SK-N-SH treated with all-trans-retinoic acid at 6 μM for 48 hours (cell line): ENCODE data around the gene OPTN.
"Not testable (repeated sequence)": the region's sequence is repeated elsewhere in the genome, so short reads cannot be mapped to it uniquely, and the experiment has no call there.

Source experiments
- ATAC-seq: fragments of 200-7000 bp; cut with Tn5 transposase; 3 replicates; pipeline ENCODE4 v1.9.1; 2020; ENCODE audit warnings: mild to moderate bottlenecking, moderate library complexity
- ARNTL ChIP-seq: fragments of 450-650 bp; formaldehyde crosslinking; IDR thresholded peaks from 2 replicates; pipeline ENCODE4 v1.5.0; 2020; ENCODE audit warnings: low read depth, mild to moderate bottlenecking, moderate library complexity, borderline replicate concordance
- BACH2 ChIP-seq: fragments of 250-450 bp; sonication (Bioruptor Pico); IDR thresholded peaks from 2 replicates; pipeline ENCODE4 v1.9.0; 2021; ENCODE audit warnings: mild to moderate bottlenecking, borderline replicate concordance
- CSDC2 ChIP-seq: fragments of 250-450 bp; sonication (Bioruptor Pico); IDR thresholded peaks from 2 replicates; pipeline ENCODE4 v1.5.0; 2020; ENCODE audit warnings: mild to moderate bottlenecking, moderate library complexity
- ESRRG ChIP-seq: fragments of 250-450 bp; sonication (Bioruptor Pico); IDR thresholded peaks from 2 replicates; pipeline ENCODE4 v1.6.1; 2021; ENCODE audit warnings: mild to moderate bottlenecking
- ISL1 ChIP-seq: fragments of 250-450 bp; sonication (Bioruptor Pico); IDR thresholded peaks from 2 replicates; pipeline ENCODE4 v2.1.2; 2022; ENCODE audit warnings: mild to moderate bottlenecking, moderate library complexity
- OSR1 ChIP-seq: fragments of 250-450 bp; sonication (Bioruptor Pico); IDR thresholded peaks from 2 replicates; pipeline ENCODE4 v1.8.0; 2022; ENCODE audit warnings: moderate library complexity, mild to moderate bottlenecking, inconsistent platforms
- PPARA ChIP-seq: fragments of 250-450 bp; sonication (Bioruptor Pico); IDR thresholded peaks from 2 replicates; pipeline ENCODE4 v1.5.0; 2020; ENCODE audit warnings: mild to moderate bottlenecking, borderline replicate concordance
- RARB ChIP-seq: fragments of 250-450 bp; sonication (Bioruptor Pico); IDR thresholded peaks from 2 replicates; pipeline ENCODE4 v1.8.0; 2021; ENCODE audit warnings: mild to moderate bottlenecking, moderate library complexity
- SNAI2 ChIP-seq: fragments of 250-450 bp; sonication (Bioruptor Pico); IDR thresholded peaks from 2 replicates; pipeline ENCODE4 v1.5.0; 2020; ENCODE audit warnings: mild to moderate bottlenecking, moderate library complexity
- TCF4 ChIP-seq: fragments of 250-450 bp; sonication (Bioruptor Pico); IDR thresholded peaks from 2 replicates; pipeline ENCODE4 v1.8.0; 2021; ENCODE audit warnings: mild to moderate bottlenecking, moderate library complexity, borderline replicate concordance
- TOX ChIP-seq: fragments of 250-450 bp; sonication (Bioruptor Pico); IDR thresholded peaks from 2 replicates; pipeline ENCODE4 v1.8.0; 2021; ENCODE audit warnings: mild to moderate bottlenecking, moderate library complexity, borderline replicate concordance
- ZC3H10 ChIP-seq: fragments of 250-450 bp; sonication (Bioruptor Pico); IDR thresholded peaks from 2 replicates; pipeline ENCODE4 v1.5.1; 2021; ENCODE audit warnings: mild to moderate bottlenecking, moderate library complexity
- ZFP30 ChIP-seq: fragments of 450-650 bp; formaldehyde crosslinking; IDR thresholded peaks from 2 replicates; pipeline ENCODE4 v1.5.0; 2022; ENCODE audit warnings: mild to moderate bottlenecking, moderate library complexity
- ZNF565 ChIP-seq: fragments of 450-650 bp; formaldehyde crosslinking; conservative IDR thresholded peaks from 2 replicates; pipeline ENCODE4 v1.5.0; 2020; ENCODE audit warnings: low read depth, mild to moderate bottlenecking, moderate library complexity
- ZNF70 ChIP-seq: fragments of 450-650 bp; formaldehyde crosslinking; IDR thresholded peaks from 2 replicates; pipeline ENCODE4 v1.5.0; 2020; ENCODE audit warnings: mild to moderate bottlenecking, moderate library complexity
- TF ChIP-seq, protein P1 (sequence below): fragments of 250-450 bp; sonication (Bioruptor Pico); IDR thresholded peaks from 2 replicates; pipeline ENCODE4 v1.5.1; 2020; ENCODE audit warnings: low read depth, mild to moderate bottlenecking, moderate library complexity
- TF ChIP-seq, protein P2 (sequence below): fragments of 250-450 bp; sonication (Bioruptor Pico); IDR thresholded peaks from 2 replicates; pipeline ENCODE4 v1.5.1; 2021; ENCODE audit warnings: mild to moderate bottlenecking, moderate library complexity
- TF ChIP-seq, protein P3 (sequence below): fragments of 250-450 bp; sonication (Bioruptor Pico); IDR thresholded peaks from 2 replicates; pipeline ENCODE4 v1.8.0; 2020; ENCODE audit warnings: mild to moderate bottlenecking, moderate library complexity, borderline replicate concordance
- TF ChIP-seq, protein P4 (sequence below): fragments of 250-450 bp; sonication (Bioruptor Pico); IDR thresholded peaks from 2 replicates; pipeline ENCODE4 v1.5.0; 2020; ENCODE audit warnings: mild to moderate bottlenecking, moderate library complexity
- TF ChIP-seq, protein P5 (sequence below): fragments of 250-450 bp; sonication (Bioruptor Pico); IDR thresholded peaks from 2 replicates; pipeline ENCODE4 v1.8.0; 2021; ENCODE audit warnings: low read depth, mild to moderate bottlenecking, moderate library complexity, borderline replicate concordance

Gene OPTN

DNA sequence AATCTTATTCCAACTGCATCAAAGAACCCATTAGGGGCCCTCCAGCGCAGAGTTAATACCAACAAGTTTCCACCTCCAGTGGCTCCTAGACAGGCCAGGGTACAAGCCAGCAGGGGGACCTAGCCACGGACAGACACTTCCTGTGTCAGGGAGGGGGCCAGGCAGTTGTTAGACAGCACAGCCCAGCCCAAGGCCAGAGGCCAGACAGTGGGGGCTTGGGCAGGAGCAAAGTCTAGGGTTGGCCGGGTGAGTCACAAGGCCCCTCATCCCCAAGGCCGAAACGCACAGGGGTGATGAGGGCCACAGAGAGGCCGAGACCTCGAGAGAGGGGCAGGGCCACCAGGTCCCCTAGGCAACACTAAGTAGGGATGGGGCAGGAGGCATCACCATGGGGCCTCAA lies 19.3 kb upstream of the OPTN start (continued):
- TF ChIP-seq ZNF565 (CRISPR knock-in tag) (no peak), ARNTL (CRISPR knock-in tag) (no peak), ZNF70 (CRISPR knock-in tag) (no peak), ESRRG (CRISPR knock-in tag) (no peak), ISL1 (CRISPR knock-in tag) (no peak), ZC3H10 (no peak)
- TF ChIP-seq, protein P1, sequence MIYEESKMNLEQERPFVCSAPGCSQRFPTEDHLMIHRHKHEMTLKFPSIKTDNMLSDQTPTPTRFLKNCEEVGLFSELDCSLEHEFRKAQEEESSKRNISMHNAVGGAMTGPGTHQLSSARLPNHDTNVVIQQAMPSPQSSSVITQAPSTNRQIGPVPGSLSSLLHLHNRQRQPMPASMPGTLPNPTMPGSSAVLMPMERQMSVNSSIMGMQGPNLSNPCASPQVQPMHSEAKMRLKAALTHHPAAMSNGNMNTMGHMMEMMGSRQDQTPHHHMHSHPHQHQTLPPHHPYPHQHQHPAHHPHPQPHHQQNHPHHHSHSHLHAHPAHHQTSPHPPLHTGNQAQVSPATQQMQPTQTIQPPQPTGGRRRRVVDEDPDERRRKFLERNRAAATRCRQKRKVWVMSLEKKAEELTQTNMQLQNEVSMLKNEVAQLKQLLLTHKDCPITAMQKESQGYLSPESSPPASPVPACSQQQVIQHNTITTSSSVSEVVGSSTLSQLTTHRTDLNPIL: no peak
- TF ChIP-seq, protein P2, sequence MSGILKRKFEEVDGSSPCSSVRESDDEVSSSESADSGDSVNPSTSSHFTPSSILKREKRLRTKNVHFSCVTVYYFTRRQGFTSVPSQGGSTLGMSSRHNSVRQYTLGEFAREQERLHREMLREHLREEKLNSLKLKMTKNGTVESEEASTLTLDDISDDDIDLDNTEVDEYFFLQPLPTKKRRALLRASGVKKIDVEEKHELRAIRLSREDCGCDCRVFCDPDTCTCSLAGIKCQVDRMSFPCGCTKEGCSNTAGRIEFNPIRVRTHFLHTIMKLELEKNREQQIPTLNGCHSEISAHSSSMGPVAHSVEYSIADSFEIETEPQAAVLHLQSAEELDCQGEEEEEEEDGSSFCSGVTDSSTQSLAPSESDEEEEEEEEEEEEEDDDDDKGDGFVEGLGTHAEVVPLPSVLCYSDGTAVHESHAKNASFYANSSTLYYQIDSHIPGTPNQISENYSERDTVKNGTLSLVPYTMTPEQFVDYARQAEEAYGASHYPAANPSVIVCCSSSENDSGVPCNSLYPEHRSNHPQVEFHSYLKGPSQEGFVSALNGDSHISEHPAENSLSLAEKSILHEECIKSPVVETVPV (CRISPR knock-in tag): no peak

DNA sequence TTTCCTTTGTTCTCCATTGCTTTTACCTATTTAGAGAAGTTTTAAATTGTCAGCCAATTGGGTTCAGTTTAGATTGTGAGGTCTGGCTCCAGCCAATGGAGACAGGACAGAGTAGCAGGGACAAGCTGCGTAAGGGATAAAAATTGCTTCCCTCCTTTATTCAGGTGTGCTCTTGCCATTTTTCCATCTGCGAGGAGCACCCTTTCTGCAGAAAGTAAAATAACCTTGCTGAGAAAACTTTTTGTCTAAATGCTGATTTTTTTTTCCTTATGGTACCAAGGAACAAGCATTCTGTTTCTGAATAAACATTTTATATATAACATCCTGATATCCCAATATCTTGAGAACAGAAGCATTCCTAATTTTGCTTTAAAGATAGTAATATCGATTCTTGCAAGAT lies 16.3 kb upstream of the OPTN start:
- ATAC-seq: not testable (repeated sequence)

DNA sequence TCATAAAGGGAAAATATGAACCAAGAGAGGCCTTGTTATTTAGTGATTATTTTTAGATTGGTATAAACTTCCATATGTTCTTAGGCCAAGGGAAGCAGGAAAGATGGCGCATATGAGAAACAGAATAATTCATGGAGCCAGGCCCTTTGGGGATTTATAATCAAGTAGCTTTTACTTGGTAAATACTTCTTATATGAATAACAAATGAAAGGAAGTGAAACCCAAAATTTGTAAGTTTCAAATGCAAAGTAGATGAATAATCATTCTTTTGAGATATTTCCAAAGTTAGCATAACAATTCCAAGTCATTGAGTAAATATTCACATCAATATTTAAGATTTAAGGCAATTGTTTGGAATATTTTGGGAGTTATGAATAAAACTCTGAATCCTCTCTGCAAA lies 13.9 kb upstream of the OPTN start:
- no peak for ATAC-seq
- TF ChIP-seq BACH2 (CRISPR knock-in tag) (no peak), TOX (no peak)
- TF ChIP-seq, protein P3, sequence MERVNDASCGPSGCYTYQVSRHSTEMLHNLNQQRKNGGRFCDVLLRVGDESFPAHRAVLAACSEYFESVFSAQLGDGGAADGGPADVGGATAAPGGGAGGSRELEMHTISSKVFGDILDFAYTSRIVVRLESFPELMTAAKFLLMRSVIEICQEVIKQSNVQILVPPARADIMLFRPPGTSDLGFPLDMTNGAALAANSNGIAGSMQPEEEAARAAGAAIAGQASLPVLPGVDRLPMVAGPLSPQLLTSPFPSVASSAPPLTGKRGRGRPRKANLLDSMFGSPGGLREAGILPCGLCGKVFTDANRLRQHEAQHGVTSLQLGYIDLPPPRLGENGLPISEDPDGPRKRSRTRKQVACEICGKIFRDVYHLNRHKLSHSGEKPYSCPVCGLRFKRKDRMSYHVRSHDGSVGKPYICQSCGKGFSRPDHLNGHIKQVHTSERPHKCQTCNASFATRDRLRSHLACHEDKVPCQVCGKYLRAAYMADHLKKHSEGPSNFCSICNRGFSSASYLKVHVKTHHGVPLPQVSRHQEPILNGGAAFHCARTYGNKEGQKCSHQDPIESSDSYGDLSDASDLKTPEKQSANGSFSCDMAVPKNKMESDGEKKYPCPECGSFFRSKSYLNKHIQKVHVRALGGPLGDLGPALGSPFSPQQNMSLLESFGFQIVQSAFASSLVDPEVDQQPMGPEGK: no peak

DNA sequence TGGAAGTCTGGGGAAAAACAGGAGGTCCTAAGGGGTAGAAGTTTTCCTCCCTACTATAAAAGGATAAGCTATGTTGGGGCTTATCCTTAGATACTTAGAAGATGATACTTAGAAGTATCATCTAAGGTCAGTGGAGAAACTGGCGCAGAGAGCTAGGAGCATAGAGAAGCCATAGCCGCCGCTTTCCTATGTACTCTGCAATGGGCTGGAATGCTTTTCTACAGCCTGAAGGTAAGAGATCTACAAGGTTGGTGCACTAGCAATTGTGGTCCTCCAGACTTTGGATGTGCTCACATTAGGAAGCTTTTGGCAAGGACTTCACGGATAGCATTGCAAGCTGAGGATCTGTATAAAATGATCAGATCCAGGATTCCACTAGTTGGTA lies 12.4 kb upstream of the OPTN start:
- TF ChIP-seq TCF4 (CRISPR knock-in tag): no peak
- TF ChIP-seq, protein P4, sequence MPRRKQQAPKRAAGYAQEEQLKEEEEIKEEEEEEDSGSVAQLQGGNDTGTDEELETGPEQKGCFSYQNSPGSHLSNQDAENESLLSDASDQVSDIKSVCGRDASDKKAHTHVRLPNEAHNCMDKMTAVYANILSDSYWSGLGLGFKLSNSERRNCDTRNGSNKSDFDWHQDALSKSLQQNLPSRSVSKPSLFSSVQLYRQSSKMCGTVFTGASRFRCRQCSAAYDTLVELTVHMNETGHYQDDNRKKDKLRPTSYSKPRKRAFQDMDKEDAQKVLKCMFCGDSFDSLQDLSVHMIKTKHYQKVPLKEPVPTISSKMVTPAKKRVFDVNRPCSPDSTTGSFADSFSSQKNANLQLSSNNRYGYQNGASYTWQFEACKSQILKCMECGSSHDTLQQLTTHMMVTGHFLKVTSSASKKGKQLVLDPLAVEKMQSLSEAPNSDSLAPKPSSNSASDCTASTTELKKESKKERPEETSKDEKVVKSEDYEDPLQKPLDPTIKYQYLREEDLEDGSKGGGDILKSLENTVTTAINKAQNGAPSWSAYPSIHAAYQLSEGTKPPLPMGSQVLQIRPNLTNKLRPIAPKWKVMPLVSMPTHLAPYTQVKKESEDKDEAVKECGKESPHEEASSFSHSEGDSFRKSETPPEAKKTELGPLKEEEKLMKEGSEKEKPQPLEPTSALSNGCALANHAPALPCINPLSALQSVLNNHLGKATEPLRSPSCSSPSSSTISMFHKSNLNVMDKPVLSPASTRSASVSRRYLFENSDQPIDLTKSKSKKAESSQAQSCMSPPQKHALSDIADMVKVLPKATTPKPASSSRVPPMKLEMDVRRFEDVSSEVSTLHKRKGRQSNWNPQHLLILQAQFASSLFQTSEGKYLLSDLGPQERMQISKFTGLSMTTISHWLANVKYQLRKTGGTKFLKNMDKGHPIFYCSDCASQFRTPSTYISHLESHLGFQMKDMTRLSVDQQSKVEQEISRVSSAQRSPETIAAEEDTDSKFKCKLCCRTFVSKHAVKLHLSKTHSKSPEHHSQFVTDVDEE (CRISPR knock-in tag): no peak
- TF ChIP-seq CSDC2 (CRISPR knock-in tag): no peak
- TF ChIP-seq ZC3H10: no peak
- TF ChIP-seq TOX: no peak
- TF ChIP-seq, all 23 proteins: peak for 0
- ATAC-seq: no peak

DNA sequence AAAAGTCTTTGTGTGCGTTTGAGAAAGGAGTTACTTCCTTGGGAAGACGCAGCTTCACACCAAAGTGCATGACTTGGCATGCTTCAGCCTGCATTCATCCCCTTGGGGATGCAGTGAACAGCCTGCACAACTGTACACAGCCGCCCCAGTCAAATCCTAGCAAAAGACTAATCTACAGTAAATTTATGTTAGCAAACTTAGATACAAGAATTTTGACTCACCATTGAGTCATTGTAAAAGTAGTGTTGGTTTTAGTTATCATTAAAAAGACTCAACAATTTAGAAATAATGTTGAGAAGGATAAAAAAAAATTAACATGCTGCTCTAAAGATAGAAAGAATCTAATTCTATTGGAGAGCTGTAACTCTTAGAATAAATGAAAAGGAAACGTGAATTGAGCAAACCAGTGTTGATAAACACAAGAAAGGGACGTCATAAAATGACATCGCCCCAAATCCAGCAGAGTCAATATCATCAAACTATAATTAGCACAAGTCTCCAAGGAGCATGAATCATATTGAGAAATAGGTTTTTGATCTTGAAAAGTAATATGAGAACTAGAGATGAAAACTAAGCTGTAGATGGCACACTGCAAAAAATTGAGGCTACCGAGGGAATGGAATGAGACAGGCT lies 11.9 kb upstream of the OPTN start:
- peak; percentile 53; the same call in 2 of the 3 replicates for ATAC-seq
- TF ChIP-seq OSR1 (CRISPR knock-in tag) (no peak), ZC3H10 (no peak), CSDC2 (CRISPR knock-in tag) (no peak), PPARA (CRISPR knock-in tag) (no peak), RARB (CRISPR knock-in tag) (no peak), SNAI2 (CRISPR knock-in tag) (no peak), TCF4 (CRISPR knock-in tag) (no peak), ISL1 (CRISPR knock-in tag) (no peak), ARNTL (CRISPR knock-in tag) (no peak), TOX (no peak), BACH2 (CRISPR knock-in tag) (no peak), ZFP30 (CRISPR knock-in tag) (no peak)
- TF ChIP-seq, protein P1: no peak
- TF ChIP-seq, protein P4 (CRISPR knock-in tag): no peak
- TF ChIP-seq, protein P5, sequence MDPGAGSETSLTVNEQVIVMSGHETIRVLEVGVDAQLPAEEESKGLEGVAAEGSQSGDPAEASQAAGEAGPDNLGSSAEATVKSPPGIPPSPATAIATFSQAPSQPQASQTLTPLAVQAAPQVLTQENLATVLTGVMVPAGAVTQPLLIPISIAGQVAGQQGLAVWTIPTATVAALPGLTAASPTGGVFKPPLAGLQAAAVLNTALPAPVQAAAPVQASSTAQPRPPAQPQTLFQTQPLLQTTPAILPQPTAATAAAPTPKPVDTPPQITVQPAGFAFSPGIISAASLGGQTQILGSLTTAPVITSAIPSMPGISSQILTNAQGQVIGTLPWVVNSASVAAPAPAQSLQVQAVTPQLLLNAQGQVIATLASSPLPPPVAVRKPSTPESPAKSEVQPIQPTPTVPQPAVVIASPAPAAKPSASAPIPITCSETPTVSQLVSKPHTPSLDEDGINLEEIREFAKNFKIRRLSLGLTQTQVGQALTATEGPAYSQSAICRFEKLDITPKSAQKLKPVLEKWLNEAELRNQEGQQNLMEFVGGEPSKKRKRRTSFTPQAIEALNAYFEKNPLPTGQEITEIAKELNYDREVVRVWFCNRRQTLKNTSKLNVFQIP (CRISPR knock-in tag): no peak
